MM.1S (cell line): ENCODE measurements around the gene SNU13.

Source experiments
- CTCF ChIP-seq: fragments of 300-600 bp; sonication (generic); IDR thresholded peaks from 2 replicates; pipeline ENCODE4 v1.5.1; 2016; ENCODE audit warnings: antibody characterized with exemption, low read length, mixed read lengths
- EZH2phosphoT487 ChIP-seq: fragments of 300-600 bp; sonication (generic); IDR thresholded peaks from 2 replicates; pipeline ENCODE4 v1.6.1; 2018; ENCODE audit warnings: antibody characterized with exemption, low read length

- no peak for TF ChIP-seq CTCF
- no peak for TF ChIP-seq EZH2phosphoT487
Measured at GRCh38 chr22:41695211-41695610, 6.5 kb upstream of the SNU13 start.
